K562 (cell line): Measurements from ENCODE around the gene CEP135. TPM values are rescaled to one million over a fixed set of nuclear protein-coding genes. Genes with fewer than 3 reads are reported as not detected.

Experiments used
- ATAC-seq: fragments of 200-7000 bp; cut with Tn5 transposase; 3 replicates; pipeline ENCODE4 v1.9.1; 2020; ENCODE audit warnings: moderate library complexity
- BruUV-seq: library from RNA; stranded (reverse); fragments of 400-500 nt; replicated peaks from 2 replicates; lab custom pipeline; 2021; lab: Mats Ljungman, UMichigan
- CTCF ChIA-PET: fragments of 300-600 bp; formaldehyde crosslinking; extraction: SDS; loops from one replicate; lab custom pipeline; 2021; ENCODE audit warnings: low intra/inter-chr PET ratio; lab: Yijun Ruan, JAX
- POLR2A ChIA-PET: fragments of 300-600, 350-650 bp; sonication (Branson Sonifier 250); formaldehyde crosslinking; extraction: SDS; loops from one replicate; lab custom pipeline; 2021; ENCODE audit warnings: antibody characterized with exemption, inconsistent platforms; lab: Yijun Ruan, JAX
- DNase-seq, 4 experiments: peaks; one replicate each; pipeline versions ENCODE4 v3.0.0 to v3.0.0-alpha.2; 2011 to 2018; ENCODE audit warnings: low spot score in 3 of 4, mixed read lengths in 3 of 4; ENCODE audit errors: extremely low read depth in 1 of 4
- FAIRE-seq: peaks from 2 replicates; lab custom pipeline; 2011; peaks lifted over from hg19 to GRCh38; lab: Jason Lieb, UNC
- H2AFZ ChIP-seq: 2 replicates; pipeline ENCODE4 v1.6.0; 2011; ENCODE audit warnings: low read depth, low read length, control low read depth, inconsistent platforms
- H3K27ac ChIP-seq: fragments of 200-600 bp; 3 replicates; pipeline ENCODE4 v1.8.0; 2011; ENCODE audit warnings: low read depth, mild to moderate bottlenecking, control low read depth, inconsistent platforms, low read length, moderate library complexity, mixed read lengths; ENCODE audit errors: extremely low read depth
- H3K27me3 ChIP-seq, 2 experiments: fragments of 300-600 bp in 1 of 2; 2 replicates in 1 of 2; 3 replicates in 1 of 2; pipeline versions ENCODE4 v1.6.0 to v1.8.0; 2011; ENCODE audit warnings: inconsistent platforms in 2 of 2, low read length in 2 of 2, mild to moderate bottlenecking in 1 of 2, mixed read lengths in 1 of 2, moderate library complexity in 1 of 2; ENCODE audit not compliant: control insufficient read depth in 2 of 2, insufficient read depth in 2 of 2
- H3K36me3 ChIP-seq: fragments of 300-600 bp; 3 replicates; pipeline ENCODE4 v1.8.0; 2011; ENCODE audit warnings: mild to moderate bottlenecking, low read length, inconsistent platforms; ENCODE audit not compliant: control insufficient read depth, insufficient read depth
- H3K4me1 ChIP-seq, 2 experiments: fragments of 200-600 bp in 1 of 2; replicated peaks in 1 of 2; 2 replicates in 1 of 2; 3 replicates in 1 of 2; pipeline versions ENCODE4 v1.5.1 to v1.8.0; 2011; ENCODE audit warnings: inconsistent platforms in 2 of 2, low read length in 2 of 2, mild to moderate bottlenecking in 1 of 2, mixed read lengths in 1 of 2, moderate library complexity in 1 of 2; ENCODE audit not compliant: control insufficient read depth in 2 of 2, insufficient read depth in 2 of 2
- H3K4me2 ChIP-seq: 2 replicates; pipeline ENCODE4 v1.6.1; 2011; ENCODE audit warnings: low read length, control low read depth, inconsistent platforms, mixed read lengths; ENCODE audit not compliant: insufficient read depth
- H3K4me3 ChIP-seq: fragments of 200-600 bp; sonication (generic), shearing (Covaris generic); 2 replicates; pipeline ENCODE4 v1.5.1; 2016; ENCODE audit warnings: control low read depth, inconsistent platforms
- H3K79me2 ChIP-seq: fragments of 200-600 bp; 3 replicates; pipeline ENCODE4 v1.8.0; 2011; ENCODE audit warnings: low read length, inconsistent platforms; ENCODE audit not compliant: control insufficient read depth, insufficient read depth
- H3K9ac ChIP-seq, 2 experiments: 2 replicates each; pipeline versions ENCODE4 v1.6.0 to v1.6.1; 2011; ENCODE audit warnings: low read depth in 2 of 2, low read length in 2 of 2, control low read depth in 1 of 2, inconsistent platforms in 1 of 2, mild to moderate bottlenecking in 1 of 2, mixed read lengths in 1 of 2; ENCODE audit not compliant: insufficient read depth in 1 of 2
- H3K9me1 ChIP-seq: one replicate; pipeline ENCODE4 v1.6.0; 2011; ENCODE audit warnings: inconsistent platforms, mild to moderate bottlenecking, low read length, moderate library complexity; ENCODE audit not compliant: control insufficient read depth, insufficient read depth
- H3K9me3 ChIP-seq: replicated peaks from 2 replicates; pipeline ENCODE4 v1.5.1; 2011; ENCODE audit warnings: low read depth, low read length, inconsistent platforms; ENCODE audit not compliant: control insufficient read depth, insufficient read depth
- H4K20me1 ChIP-seq: replicated peaks from 2 replicates; pipeline ENCODE4 v1.6.1; 2011; ENCODE audit warnings: low read length, inconsistent platforms, mixed read lengths; ENCODE audit not compliant: control insufficient read depth, insufficient read depth
- BCL6 ChIP-seq: fragments of 250-450 bp; sonication (Bioruptor Pico); IDR thresholded peaks from 2 replicates; pipeline ENCODE4 v1.4.0; 2020
- CBX2 ChIP-seq: fragments of 200-600 bp; sonication (generic); IDR thresholded peaks from one replicate; pipeline ENCODE4 v1.6.1; 2012; ENCODE audit warnings: mild to moderate bottlenecking, low read length, inconsistent platforms; ENCODE audit not compliant: insufficient read depth, poor library complexity, severe bottlenecking
- CHD1 ChIP-seq: fragments of 200-600 bp; sonication (generic); IDR thresholded peaks from one replicate; pipeline ENCODE4 v1.6.1; 2012; ENCODE audit warnings: mild to moderate bottlenecking, moderate library complexity, low read length, inconsistent platforms
- EHMT2 ChIP-seq: fragments of 450-650 bp; IDR thresholded peaks from 2 replicates; pipeline ENCODE4 v1.6.1; 2018; ENCODE audit warnings: antibody characterized with exemption
- HNRNPL ChIP-seq: fragments of 200-400 bp; formaldehyde crosslinking; IDR thresholded peaks from 2 replicates; pipeline ENCODE4 v1.6.1; 2017; ENCODE audit warnings: low read depth, mild to moderate bottlenecking, low read length
- MXI1 ChIP-seq: IDR thresholded peaks from 2 replicates; pipeline ENCODE4 v1.6.1; 2011; ENCODE audit warnings: low read depth, mild to moderate bottlenecking, improper control_type of control experiment, low read length
- PCBP1 ChIP-seq: fragments of 200-400 bp; formaldehyde crosslinking; IDR thresholded peaks from 2 replicates; pipeline ENCODE4 v1.6.1; 2018; ENCODE audit warnings: mild to moderate bottlenecking, low read depth, low read length; ENCODE audit not compliant: poor library complexity, severe bottlenecking
- POLR2AphosphoS2 ChIP-seq: IDR thresholded peaks from 2 replicates; pipeline ENCODE4 v1.6.1; 2012; ENCODE audit warnings: low read length, improper control_type of control experiment
- RCOR1 ChIP-seq, 2 experiments: IDR thresholded peaks; 2 replicates each; pipeline ENCODE4 v1.6.1; 2012; ENCODE audit warnings: low read depth in 2 of 2, low read length in 2 of 2, borderline replicate concordance in 1 of 2, improper control_type of control experiment in 1 of 2
- SMC3 ChIP-seq: conservative IDR thresholded peaks from 2 replicates; pipeline ENCODE4 v1.6.1; 2011; ENCODE audit warnings: low read depth, low read length, improper control_type of control experiment; ENCODE audit not compliant: insufficient read depth
- TEAD4 ChIP-seq, 2 experiments: sonication (generic) in 1 of 2; formaldehyde crosslinking in 1 of 2; IDR thresholded peaks; 2 replicates each; pipeline versions ENCODE4 v1.6.1 to v1.8.0; 2012 to 2022; ENCODE audit warnings: borderline replicate concordance in 1 of 2, inconsistent platforms in 1 of 2, low read length in 1 of 2, mild to moderate bottlenecking in 1 of 2, missing genetic modification reagents in 1 of 2
- TGIF2 ChIP-seq: sonication (generic); formaldehyde crosslinking; IDR thresholded peaks from 2 replicates; pipeline ENCODE4 v1.8.1; 2022; ENCODE audit warnings: mild to moderate bottlenecking, missing genetic modification reagents, moderate library complexity
- XRCC4 ChIP-seq: IDR thresholded peaks from one replicate; pipeline ENCODE4 v1.6.1; 2011; ENCODE audit not compliant: insufficient read depth, insufficient read length; ENCODE audit errors: extremely low read depth
- ZKSCAN3 ChIP-seq: fragments of 250-450 bp; sonication (Bioruptor Pico); IDR thresholded peaks from 2 replicates; pipeline ENCODE4 v1.4.0; 2020
- ZNF174 ChIP-seq: fragments of 250-450 bp; sonication (Bioruptor Pico); IDR thresholded peaks from 2 replicates; pipeline ENCODE4 v1.4.0; 2020; ENCODE audit warnings: mild to moderate bottlenecking
- ZNF444 ChIP-seq: fragments of 250-450 bp; sonication (Bioruptor Pico); IDR thresholded peaks from 2 replicates; pipeline ENCODE4 v1.4.0; 2020; ENCODE audit warnings: mild to moderate bottlenecking, moderate library complexity
- ZNF586 ChIP-seq: fragments of 450-650 bp; formaldehyde crosslinking; conservative IDR thresholded peaks from 2 replicates; pipeline ENCODE4 v1.4.0; 2020; ENCODE audit warnings: mild to moderate bottlenecking, moderate library complexity
- ZNF77 ChIP-seq: fragments of 250-450 bp; sonication (Bioruptor Pico); IDR thresholded peaks from 2 replicates; pipeline ENCODE4 v1.5.0; 2020
- WGBS: fragments of 100-300 bp; shearing (Covaris generic); methylation state at CpG from one replicate; pipeline ENCODE4 v1.1.6; 2016; ENCODE audit warnings: low coverage, mixed read lengths; ENCODE audit not compliant: insufficient coverage; ENCODE audit errors: missing lambda C conversion rate; 5-methylcytosine and 5-hydroxymethylcytosine counted together
- in situ Hi-C: fragments of 300-500 bp; cut with MboI; formaldehyde crosslinking; loops from 4 replicates; pipeline ENCODE4 v1.15.0; 2018; ENCODE audit warnings: inconsistent platforms, mixed read lengths
- intact Hi-C: fragments of 100-400 bp; cut with micrococcal nuclease; formaldehyde crosslinking; loops from 2 replicates; pipeline ENCODE4 v1.14.2; 2022
- polyA plus RNA-seq, 8 experiments: library from polyadenylated mRNA; depleted of rRNA in 4 of 8; stranded (reverse) in 5 of 8; unstranded in 3 of 8; fragments of >200 nt; fragmentation: Nextera tagmentation in 2 of 8; fragmentation: Illumina TruSeq in 1 of 8; extraction: Ambion mirVana in 2 of 8; extraction: Trizol in 1 of 8; gene quantifications; 2 replicates each; pipeline versions ENCODE4 v1.2.1 to v1.2.3, GENCODE V29; 2011 to 2014; ENCODE audit warnings: inconsistent platforms in 1 of 8, missing spikeins in 1 of 8
- total RNA-seq, 7 experiments: library from RNA; depleted of rRNA in 6 of 7; stranded (reverse); fragments of >200 nt in 6 of 7; fragmentation: Illumina TruSeq in 2 of 7; extraction: Trizol in 2 of 7; gene quantifications; 2 replicates each; pipeline versions ENCODE4 v1.2.1 to v1.2.3, GENCODE V29; 2011 to 2021; ENCODE audit warnings: low replicate concordance in 1 of 7

The CEP135 gene
- total and polyA plus RNA-seq, 9 of the 15 experiments (the other 6 are each of a cell fraction or from before 2014, with no cell fraction given) = 3.1 to 18.9 (median 15.3) TPM

DNA sequence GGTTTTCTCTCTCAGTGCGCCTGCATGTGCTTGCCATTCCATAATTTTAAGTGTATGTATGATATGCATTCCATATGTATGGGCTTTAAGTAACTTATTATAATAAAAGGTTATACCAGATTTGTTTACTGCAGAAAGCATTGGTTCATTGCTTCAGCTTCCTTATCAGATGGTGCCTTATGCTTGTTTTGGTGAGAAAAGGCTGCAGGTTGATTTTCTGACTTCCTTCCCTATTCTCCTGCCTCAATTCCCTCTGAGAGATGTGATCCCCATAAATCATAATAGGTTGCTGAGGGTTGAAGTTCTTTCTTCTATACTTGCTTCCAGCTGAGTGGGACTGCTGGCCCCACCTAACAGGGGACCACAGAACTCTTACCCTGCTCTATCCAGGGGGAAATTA is 10.3 kb upstream of the CEP135 start:
- WGBS = 0% methylated on average over 1 of the region's 1 CpG
- no peak for ATAC-seq

More for the DNA sequence above, 10.3 kb upstream of the CEP135 start:
- DNase-seq = no peak
- intact Hi-C loops (no loop called here), in situ Hi-C loops (no loop called here)
- peaks cover 0 to 12% of the 10 kb centered on the region in 2 experiments; a peak in 3 of 5 replicates for H3K27me3 ChIP-seq
- no peak overlapping the region for H3K4me3 ChIP-seq
- no TSS peak for BruUV-seq
- no peaks in the 10 kb centered on the region for H4K20me1 ChIP-seq
- no peak overlapping the region for H2AFZ ChIP-seq
- H3K36me3 ChIP-seq = no peaks in the 10 kb centered on the region
- H3K9me1 ChIP-seq = no peaks in the 10 kb centered on the region
- CTCF ChIA-PET = no interaction called here
- no peak for FAIRE-seq
- H3K9me3 ChIP-seq = peaks cover 2% of the 10 kb centered on the region; the same call in 1 of the 2 replicates
- TF ChIP-seq PCBP1 = no peak
- TF ChIP-seq ZNF586 (CRISPR knock-in tag) = no peak
- no peak for TF ChIP-seq XRCC4
- TF ChIP-seq RCOR1 (IDR thresholded peaks at IDR 0.05; ENCODE audit: borderline replicate concordance in 1 of 2, low read depth in 2 of 2, low read length in 2 of 2) = no peak
- TF ChIP-seq POLR2AphosphoS2 = no peak
- no peak for TF ChIP-seq HNRNPL
- no peak for TF ChIP-seq BCL6 (CRISPR knock-in tag)
- no peak for TF ChIP-seq TEAD4 (IDR thresholded peaks at IDR 0.05; ENCODE audit: low read length)
- no peak for TF ChIP-seq TEAD4 (CRISPR knock-in tag; IDR thresholded peaks at IDR 0.05; ENCODE audit: borderline replicate concordance)
- no peak for TF ChIP-seq ZKSCAN3 (CRISPR knock-in tag)
- TF ChIP-seq EHMT2 = no peak
- TF ChIP-seq SMC3 = no peak
- no peak for TF ChIP-seq MXI1
- no peak for TF ChIP-seq ZNF444
- no peak for TF ChIP-seq ZNF174 (CRISPR knock-in tag)
- no peak for TF ChIP-seq TGIF2 (CRISPR knock-in tag)
- TF ChIP-seq ZNF77 (CRISPR knock-in tag) = no peak
- no peak for TF ChIP-seq CBX2
- no peak for TF ChIP-seq CHD1
- TF ChIP-seq, all 486 proteins: peak for 0
- no peaks in the 10 kb centered on the region for H3K4me1 ChIP-seq
- H3K27ac ChIP-seq = no peak overlapping the region
- POLR2A ChIA-PET = interaction anchor here (0.6 kb wide), 1 partner anchor 543 kb away, joined by 5 read pairs; no protein-coding TSS in a partner anchor
- H3K79me2 ChIP-seq = no peaks in the 10 kb centered on the region
- H3K4me2 ChIP-seq = no peak overlapping the region
- no peak overlapping the region for H3K9ac ChIP-seq
